GM19468 (cell line): ENCODE results near the gene DPEP2NB.
A peak's percentile ranks its signal among the peaks of the same experiment; 100 is the strongest.
"Not testable (repeated sequence)": the region's sequence is repeated elsewhere in the genome, so short reads cannot be mapped to it uniquely, and the experiment has no call there.

Experiments
- ATAC-seq: cut with Tn5 transposase; IDR thresholded peaks from one replicate; pipeline ENCODE4 v1.9.1; 2021; ENCODE audit warnings: mild to moderate bottlenecking, moderate library complexity, moderate number of reproducible peaks; ENCODE audit not compliant: unreplicated experiment; ENCODE audit errors: extremely low read depth

Gene DPEP2NB

DNA sequence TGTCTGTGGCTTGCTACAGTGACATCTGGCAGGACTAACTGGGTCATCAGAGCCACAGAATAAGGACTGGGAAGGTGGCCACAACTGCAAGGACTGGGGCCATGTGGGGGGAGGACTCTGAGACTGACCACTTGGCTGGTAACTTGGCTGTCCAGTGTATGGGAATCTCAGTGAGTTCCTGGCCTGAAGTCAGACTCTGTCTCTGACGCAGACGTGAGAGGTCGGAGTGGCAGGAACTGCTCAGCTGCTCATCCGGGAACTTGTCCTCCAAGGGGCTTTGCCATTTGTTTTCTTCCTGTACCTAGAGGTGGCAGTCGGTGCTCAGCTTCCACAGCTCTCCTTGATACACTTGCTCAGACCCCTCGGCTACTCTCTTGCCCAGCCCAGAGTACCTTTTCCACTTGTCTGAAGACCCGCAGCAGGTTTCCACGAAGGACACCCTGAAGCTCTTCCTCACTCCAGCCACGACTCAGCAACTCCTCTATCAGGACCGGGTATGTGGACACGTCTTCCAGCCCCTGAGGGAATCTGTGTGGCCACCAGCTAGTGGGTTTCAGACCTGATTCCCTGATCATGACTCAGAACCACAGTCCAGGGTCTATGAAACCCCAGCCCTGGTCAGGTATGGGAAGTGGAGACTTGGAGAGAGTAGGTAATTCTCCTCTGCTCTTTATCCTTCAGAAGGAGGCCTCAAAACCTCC lies 28.1 kb downstream of the DPEP2NB start:
- ATAC-seq, result no peak

GRCh38 chr16:67986949-67987348 lies 28.8 kb downstream of the DPEP2NB start:
- ATAC-seq, result no peak

- no peak for ATAC-seq
These were observed 33.6 kb downstream of the DPEP2NB start for GRCh38 chr16:67982011-67982696.

DNA sequence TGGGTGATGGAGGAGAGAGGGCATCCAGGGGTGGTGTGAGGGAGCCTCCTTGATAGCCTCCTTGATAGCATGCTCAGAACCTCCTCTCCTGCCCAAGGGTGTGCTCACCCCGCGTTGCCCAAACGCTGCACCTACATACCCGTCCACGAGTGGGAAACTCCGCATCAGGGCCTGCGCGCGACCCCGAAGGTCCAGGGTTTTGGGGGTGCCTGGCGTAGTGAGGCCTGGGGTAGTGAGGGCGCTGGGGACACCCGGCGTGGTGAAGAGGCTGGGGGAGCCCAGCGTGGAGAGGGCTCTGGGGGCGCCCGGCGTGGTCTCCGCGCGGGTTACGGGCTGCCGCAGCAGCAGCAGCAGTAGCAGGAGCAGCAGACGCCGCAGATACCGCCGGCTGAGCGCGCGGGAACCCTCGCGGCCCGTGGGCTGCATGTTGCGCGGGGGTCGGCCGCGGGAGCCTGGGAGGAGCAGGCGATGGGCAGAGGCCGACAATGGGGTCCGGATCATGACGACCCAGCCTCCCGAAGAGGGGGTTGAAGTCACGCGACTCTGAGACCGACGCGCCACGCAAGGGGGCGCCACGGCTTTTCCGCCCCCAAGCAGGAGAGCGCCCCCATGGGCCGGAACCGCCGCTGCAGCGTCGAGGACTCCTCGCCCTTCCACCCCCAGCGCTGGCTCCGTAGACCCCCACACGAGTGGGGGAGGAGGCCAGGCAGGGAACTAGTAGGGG lies 35.6 kb downstream of the DPEP2NB start, which contains the start of gene DPEP3:
TSS of gene DPEP3 (minus strand) at position 545 of the 724 bp plus-strand sequence. CDS start at position 426, 119 bp downstream.
- no peak for ATAC-seq

DNA sequence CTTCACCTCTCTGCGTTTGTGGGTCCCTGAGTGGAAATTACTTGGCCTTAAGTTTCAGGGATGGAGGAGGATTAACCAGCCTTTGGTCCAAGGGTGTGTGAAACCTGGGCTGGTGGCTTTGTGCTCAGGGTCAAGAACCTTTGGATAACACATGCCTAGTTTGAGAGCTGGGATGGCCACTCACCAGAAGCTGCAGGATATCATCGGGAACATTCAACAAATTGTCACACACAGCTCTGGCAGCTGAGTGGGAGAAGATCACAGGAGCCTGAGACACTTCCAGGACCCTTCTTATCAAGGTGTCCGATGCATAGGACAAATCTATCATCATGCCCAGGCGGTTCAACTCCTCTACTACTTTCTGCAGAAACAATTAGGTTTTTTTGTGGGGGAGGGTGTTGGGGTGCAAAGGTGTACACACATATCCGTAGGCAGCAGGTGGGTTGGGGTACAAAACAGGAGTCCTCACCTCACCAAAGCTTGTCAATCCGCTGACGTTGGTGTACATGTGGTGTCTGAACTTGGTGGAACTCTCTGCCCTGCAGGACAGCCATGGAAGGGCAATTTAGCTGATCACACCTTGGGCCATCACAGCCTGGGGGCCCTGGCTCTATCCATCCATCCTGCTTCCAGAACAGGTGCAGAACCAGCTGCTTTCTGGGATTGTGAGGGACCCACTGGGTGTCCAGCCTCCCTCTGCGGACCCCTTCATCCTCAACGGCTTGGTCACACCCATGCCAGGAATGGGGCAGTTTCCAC lies 38.1 kb downstream of the DPEP2NB start:
- no peak for ATAC-seq

- ATAC-seq, result no peak
These were observed 38.7 kb downstream of the DPEP2NB start for GRCh38 chr16:67977005-67977404.

DNA sequence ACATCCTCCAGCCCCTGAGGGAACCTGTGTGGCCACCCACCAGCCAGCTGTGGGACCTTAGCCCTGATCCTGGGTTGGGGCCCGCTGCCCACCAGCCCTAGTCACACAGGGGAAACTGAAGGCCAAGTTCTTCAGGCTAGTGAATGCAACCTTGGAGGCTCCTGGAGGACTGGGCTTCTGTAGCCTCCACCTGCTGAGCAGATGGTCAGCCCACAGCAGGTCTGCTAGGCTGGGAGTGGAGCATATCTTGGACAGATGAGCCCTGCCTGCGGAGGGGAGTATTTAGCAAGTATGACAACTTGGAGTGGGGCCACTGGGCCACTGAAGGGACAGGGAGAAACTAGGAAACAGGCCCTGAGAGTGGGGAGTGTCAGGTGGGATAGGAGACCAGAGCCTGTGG lies 39.5 kb downstream of the DPEP2NB start:
- ATAC-seq, result no peak

DNA sequence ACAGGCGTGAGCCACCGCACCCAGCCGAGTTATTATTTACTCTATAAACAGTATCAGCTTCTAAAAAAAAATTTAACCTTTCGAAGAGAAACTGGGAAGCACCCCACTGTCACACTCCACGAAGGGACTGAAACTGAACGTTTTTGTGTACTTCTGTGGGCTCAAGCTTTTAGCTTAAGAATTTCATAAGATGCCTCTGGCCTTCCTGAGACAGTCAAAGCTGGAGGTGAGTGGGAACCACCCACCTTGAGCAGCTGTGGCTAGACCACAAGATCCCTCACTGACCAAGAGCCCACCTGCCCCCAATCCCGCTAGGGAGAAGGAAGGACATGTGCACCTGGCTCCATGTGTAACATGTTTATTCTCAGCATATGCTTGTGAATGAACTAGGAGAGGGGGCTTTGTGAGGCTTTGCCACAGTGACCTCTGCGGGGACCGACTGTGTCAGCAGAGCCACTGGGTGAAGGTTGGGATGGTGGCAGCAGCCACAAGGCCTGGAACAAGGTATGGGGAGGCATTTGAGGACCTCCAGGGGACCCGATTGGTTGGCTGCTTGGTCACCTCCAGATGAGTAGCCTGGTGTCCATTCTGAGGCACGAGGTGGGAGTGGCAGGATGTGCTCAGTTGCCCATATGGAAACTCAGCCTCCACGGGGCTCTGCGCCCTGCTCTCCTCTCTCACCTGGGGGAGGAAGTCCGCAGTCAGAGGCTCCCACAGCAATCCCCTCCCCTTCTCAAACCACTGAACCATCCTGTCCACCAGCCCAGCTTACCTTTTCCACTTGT lies 40.2 kb downstream of the DPEP2NB start:
- ATAC-seq, result peak; percentile 18

DNA sequence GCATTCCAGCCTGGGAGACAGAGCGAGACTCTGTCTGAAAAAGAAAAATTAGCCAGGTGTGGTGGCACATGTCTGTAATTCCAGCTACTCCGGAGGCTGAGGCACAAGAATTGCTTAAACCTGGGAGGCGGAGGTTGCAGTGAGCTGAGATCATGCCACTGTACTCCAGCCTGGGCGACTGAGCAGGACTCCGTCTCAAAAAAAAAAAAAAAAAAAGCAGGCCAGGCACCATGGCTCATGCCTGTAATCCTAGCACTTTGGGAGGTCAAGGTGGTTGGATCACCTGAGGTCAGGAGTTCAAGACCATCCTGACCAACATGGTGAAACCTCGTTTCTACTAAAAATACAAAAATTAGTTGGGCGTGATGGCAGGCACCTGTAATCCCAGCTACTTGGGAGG lies 43.4 kb downstream of the DPEP2NB start:
- not testable (repeated sequence) for ATAC-seq

DNA sequence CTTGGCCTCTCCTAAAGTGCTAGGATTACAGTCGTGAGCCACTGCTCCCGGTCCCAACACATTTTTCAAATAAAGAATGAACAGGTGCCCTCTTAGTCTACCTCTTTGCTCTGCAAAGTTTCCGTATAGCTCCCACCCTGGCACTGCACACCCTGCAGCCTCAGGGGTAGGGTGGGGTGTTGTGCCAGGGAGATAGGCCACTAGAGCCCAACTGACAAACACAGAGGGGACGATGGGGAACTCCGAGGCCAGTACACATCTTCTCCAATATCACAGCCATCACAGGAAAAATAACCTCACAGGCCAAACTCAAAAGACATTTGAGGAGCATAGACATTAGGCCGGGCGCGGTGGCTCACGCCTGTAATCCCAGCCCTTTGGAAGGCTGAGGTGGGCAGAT lies 44.6 kb downstream of the DPEP2NB start:
- ATAC-seq, result no peak

DNA sequence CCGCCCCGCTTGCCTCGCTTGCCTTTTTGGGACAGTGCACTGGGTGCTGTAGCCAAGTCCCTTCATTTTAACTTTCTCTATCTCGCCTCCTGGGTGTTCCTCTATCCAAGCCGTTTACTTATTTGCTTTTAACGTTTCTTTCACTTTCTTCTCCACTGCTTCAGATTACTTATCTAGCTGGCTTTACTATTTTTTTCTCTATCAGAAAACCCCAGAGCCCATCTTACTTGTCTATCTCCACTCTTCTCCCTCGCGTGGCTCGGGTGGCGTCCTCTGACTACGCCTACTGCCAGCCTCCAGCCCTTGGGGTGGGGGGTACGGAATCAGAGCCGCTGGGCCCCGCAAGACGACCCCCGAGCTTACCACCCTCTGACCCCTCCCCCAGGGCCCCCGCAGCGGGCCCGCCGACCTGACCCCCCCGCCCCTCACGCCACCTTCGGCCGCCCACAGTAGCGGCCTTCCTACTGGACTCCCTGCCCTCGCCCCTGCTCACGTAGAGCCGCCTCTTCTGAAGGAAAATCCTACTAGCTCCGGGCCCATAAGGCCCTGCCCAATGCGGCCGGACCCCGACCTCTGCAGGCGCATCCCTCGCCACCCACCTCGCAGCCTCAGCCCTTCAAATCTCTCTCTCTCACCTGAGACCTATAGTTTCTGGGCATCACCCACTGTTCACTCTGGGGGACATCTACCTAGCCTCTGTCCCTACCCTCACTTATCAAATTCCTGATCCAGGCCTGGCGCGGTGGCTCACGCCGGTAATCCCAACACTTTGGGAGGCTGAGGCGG lies 46.3 kb downstream of the DPEP2NB start:
- no peak for ATAC-seq

GRCh38 chr16:67968400-67969253 lies 47.1 kb downstream of the DPEP2NB start, which contains the start of gene SLC12A4:
SLC12A4 (minus strand) TSS chr16:67968637; CDS start chr16:67968553, 84 bp downstream.
- peak; percentile 43 for ATAC-seq

DNA sequence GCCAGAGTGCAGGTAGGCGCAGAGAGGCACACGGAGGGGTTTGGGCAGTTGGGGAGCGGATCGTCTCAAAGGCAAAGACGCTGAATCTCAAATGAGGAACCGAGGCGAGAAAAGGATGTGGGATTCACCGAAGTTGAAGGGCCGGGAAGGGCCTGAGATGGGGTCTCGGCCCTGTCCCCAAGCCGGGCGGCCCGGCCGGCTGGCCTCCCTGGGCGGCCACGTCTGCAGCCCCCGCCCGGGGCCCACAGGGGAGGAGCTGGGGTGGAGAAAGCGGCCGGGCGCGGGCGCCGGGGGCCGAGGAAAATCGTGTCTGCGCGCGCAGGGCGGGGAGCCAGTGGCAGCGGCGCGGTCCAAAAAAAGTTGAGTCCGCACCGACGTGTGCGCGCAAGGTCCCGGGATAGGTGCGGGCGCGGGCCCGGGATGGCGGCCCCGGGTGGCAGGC lies 47.7 kb downstream of the DPEP2NB start:
- no peak for ATAC-seq

DNA sequence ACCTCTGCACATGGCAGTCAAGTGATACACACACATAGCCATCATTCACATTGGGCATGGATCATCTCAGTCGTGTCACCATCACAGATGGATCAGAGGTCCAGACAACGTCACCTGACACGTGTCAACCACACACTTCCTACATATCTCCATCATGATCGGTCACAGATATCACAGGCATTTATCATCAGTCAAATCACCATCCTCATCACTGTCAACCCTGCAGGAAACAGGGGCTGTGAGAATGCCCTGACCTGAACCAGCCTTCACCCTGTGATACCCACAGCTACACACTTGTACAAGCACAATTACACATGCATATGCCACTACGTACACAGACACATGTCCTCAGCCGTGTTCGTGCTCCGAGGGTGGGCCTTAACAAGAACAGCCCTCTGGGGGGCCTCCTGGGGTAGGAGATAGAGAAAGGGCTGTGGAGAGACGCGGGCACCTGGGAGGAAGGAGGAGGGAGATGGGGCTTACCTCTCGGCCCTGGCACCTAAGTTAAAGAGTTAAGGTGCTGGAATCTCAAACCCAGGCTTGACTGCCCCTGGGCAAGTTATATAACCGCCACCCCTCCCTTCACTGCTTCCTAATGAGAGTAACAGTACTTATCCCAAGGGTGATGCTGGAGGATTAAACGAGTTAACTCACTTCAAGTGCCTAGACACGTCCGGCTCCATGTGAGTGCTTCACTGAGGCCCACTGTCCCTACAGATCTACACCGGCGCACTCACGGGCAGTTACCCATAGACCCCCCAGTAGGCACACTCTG lies 48.3 kb downstream of the DPEP2NB start:
- ATAC-seq, result no peak

- ATAC-seq, result no peak
These were observed 49.0 kb downstream of the DPEP2NB start for GRCh38 chr16:67966549-67967182.

DNA sequence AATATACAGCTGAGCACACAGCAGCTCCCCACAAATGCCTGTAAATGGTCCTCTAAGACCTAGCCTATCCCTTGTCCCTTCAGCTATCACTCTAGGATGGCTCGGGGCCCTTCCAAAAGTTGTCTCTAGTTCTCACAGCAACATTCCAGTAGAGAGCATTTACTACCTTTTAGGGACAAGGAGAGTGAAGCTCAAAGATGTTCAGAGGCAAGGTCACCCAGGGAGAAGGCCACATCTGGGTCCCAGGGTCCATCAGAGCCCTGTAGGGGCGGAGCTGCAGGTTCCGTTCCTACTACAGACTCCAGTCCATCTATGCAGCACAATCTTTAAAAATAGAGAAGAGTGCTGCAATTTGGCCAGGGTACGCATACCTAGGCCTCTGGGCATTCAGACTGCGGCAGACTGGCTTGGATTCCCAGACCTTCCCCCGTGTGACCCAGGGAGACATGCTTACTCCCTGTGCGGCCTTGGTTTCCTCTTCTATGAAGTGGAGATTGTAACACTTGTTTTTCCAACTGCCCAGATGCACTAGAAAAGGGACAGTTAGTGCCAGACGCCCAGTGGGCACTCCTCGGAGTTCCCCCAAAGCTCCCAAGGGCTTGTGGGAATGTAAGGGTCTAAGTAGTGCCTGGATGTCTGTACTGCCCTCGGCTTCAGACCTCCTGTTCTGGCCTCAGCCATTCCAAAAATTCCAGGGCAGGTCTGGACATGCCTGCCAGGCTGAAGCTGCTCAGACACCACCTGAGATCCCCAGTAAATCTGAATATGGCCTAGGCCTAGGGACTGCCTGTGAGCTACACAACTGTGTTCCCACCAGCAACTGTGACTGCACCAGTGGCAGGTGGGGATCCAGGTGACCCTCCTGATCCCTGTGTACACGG lies 49.8 kb downstream of the DPEP2NB start:
- ATAC-seq, result no peak
